Stimulated activated CD8-positive, alpha-beta memory T cell treated with anti-CD3 and anti-CD28 coated beads, Interleukin-7, amount 100 ng/mL, for 48 hours (primary cell): ENCODE measurements around the gene CTR9.
"Not testable (repeated sequence)": the region's sequence is repeated elsewhere in the genome, so short reads cannot be mapped to it uniquely, and the experiment has no call there.

Experiments
- DNase-seq, 2 donors: peaks; one replicate each; pipeline ENCODE4 v3.0.0-alpha.2; 2020; ENCODE audit warnings: low read depth in 1 of 2; ENCODE audit errors: extremely low read depth in 1 of 2

Gene CTR9

DNA sequence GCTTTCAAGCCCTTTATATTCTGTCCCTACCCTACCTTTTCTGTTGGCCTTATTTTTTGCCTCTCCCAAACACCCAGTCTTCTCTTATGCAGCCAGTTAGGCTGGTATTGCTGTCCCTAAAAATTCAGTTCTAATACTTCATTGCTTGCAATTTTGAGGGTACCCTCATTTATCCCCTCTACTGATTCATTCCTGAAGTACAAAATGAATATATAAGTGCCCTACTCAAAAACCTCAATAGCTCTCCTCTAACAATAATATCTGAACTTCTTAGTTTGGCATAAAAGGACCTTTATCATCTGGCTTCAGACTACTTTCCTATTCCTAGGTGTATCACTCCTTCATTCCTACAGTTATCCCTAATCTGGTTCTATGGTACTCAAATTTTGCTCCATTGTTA lies 62.9 kb downstream of the CTR9 start:
- no peak for DNase-seq

DNA sequence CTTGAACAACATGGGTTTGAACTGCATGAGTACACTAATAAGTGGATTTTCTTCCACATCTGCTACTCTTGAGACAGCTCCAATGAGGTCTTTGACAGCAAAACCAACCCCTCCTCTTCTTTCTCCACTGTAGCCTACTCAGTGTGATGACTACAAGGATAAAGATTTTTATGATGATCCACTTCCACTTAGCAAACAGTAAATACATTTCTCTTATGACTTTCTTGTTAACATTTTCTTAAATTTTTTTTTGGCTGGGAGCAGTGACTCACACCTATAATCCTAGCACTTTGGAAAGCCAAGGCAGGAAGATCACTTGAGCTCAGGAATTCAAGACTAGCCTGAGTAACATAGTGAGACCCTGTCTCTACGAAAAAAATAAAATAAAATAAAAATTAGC lies 67.5 kb downstream of the CTR9 start:
- DNase-seq = no peak

DNA sequence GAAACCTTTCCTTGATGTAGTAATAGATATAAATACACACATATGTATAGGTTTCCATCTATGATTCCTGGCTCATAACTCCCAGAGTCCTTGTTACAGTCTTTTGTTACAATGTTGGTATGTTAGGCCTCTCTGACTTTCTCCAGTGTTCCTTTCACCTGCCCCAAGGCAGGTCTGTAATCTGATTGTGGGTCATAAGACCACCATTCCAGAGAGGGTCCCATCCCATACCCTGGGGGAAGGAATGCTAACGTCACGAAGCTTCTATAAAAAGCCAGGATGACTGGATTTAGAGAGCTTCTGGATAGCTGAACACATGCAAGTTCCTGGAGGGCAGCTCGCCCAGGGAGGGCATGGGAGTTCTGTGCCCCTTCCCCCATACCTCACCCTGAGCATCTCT lies 71.4 kb downstream of the CTR9 start:
- DNase-seq = not testable (repeated sequence)

DNA sequence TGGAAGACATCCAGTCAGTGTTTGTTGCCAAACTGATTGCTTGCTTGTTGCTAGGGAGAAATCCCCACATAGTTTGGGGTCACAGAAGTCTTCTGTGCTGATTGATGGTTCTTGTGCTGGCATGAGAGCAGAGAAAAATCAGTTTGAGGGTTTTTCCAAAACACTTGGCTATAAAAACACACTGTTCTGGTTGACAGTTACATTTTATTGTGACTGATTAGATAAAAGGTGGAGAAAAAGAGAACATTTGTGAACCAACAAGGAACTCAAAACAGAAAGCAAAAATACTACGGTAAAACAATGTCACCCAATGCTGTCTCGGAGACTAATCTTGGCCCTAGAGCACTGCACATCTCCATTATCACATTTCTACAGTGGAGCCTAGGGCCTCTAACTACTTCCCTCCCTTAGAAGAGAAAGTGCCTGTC lies 72.1 kb downstream of the CTR9 start:
- DNase-seq = no peak

DNA sequence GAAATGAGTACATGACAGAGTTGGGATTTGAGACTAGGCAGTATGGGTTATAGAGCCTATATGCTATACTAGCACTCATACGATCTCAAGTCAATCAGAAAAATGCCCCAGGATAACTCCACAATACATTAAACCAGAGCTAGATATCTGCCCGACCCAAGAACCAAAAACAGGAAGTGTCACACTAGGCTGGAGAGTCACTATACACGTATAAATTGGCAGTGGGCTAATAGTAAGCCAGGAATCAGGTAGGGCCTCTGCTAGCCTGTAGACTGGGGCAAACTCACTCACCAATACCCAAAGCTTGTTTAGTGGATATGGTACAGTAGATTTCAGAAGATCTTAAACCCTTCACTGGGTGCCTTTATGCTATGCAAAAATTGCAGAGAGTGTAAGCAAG lies 73.8 kb downstream of the CTR9 start:
- DNase-seq = no peak

DNA sequence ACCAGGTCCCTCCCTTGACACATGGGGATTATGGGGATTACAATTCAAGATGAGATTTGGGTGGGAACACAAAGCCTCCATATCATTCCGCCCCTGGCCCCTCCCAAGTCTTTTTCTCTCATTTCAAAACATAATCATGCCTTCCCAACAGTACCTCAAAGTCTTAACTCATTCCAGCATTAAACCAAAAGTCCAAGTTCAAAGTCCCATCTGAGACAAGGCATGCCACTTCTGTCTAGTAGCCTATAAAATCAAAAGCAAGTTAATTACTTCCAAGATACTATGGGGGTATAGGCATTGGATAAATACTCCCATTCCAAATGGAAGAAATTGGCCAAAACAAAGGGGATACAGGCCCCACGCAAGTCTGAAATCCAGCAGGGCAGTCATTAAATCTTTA lies 77.4 kb downstream of the CTR9 start:
- no peak for DNase-seq

DNA sequence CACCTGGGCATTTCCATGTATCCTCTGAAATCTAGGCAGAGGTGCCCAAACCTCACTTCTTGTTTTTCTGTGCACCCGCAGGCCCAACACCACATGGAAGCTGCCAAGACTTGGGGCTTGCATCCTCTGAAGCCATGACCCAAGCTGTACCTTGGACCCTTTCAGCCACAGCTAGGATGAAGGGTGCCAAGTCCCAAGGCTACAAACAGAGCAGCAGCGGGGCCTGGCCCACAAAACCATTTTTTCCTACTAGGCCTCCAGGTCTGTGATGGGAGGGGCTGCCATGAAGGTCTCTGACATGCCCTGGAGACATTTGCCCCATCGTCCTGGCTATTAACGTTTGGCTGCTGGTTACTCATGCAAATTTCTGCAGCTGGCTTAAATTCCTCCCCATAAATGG lies 78.1 kb downstream of the CTR9 start:
- DNase-seq = no peak
